Epidermal melanocyte (primary cell): ENCODE results near the gene KPNB1.

Experiments used
- DNase-seq: peaks from one replicate; pipeline ENCODE4 v3.0.0; 2011; ENCODE audit warnings: low spot score; ENCODE audit not compliant: insufficient read length

KPNB1 gene

GRCh38 chr17:47636273-47637030, 13.3 kb upstream of the KPNB1 start:
- DNase-seq: no peak

- DNase-seq: no peak
Observed at GRCh38 chr17:47638903-47639302, 10.8 kb upstream of the KPNB1 start.

GRCh38 chr17:47640076-47640475, 9.6 kb upstream of the KPNB1 start:
- DNase-seq: no peak

- DNase-seq: no peak
Observed at GRCh38 chr17:47641202-47641601, 8.5 kb upstream of the KPNB1 start.

- DNase-seq: no peak
Observed at GRCh38 chr17:47643116-47643515, 6.6 kb upstream of the KPNB1 start.

GRCh38 chr17:47644324-47644723, 5.4 kb upstream of the KPNB1 start:
- DNase-seq: no peak

GRCh38 chr17:47649972-47650524, 329 bp downstream of the KPNB1 start:
- DNase-seq: no peak

GRCh38 chr17:47650525-47651522, 1.1 kb downstream of the KPNB1 start:
- peak; percentile 75 for DNase-seq

- no peak for DNase-seq
Observed at GRCh38 chr17:47651704-47652103, 2.0 kb downstream of the KPNB1 start.

GRCh38 chr17:47652570-47652969, 2.9 kb downstream of the KPNB1 start:
- no peak for DNase-seq

- DNase-seq: no peak
Observed at GRCh38 chr17:47653442-47653841, 3.7 kb downstream of the KPNB1 start.

- no peak for DNase-seq
Observed at GRCh38 chr17:47654991-47655390, 5.3 kb downstream of the KPNB1 start.

- no peak for DNase-seq
Observed at GRCh38 chr17:47660064-47660492, 10.4 kb downstream of the KPNB1 start.

- DNase-seq: peak; percentile 38
Observed at GRCh38 chr17:47663912-47664623, 14.3 kb downstream of the KPNB1 start.

- no peak for DNase-seq
Observed at GRCh38 chr17:47664624-47664941, 14.9 kb downstream of the KPNB1 start.

- DNase-seq: no peak
Observed at GRCh38 chr17:47665655-47666054, 15.9 kb downstream of the KPNB1 start.

GRCh38 chr17:47669081-47669480, 19.4 kb downstream of the KPNB1 start:
- no peak for DNase-seq

- no peak for DNase-seq
Observed at GRCh38 chr17:47670064-47670463, 20.3 kb downstream of the KPNB1 start.

GRCh38 chr17:47674499-47674898, 24.8 kb downstream of the KPNB1 start:
- no peak for DNase-seq

GRCh38 chr17:47675380-47676198, 25.9 kb downstream of the KPNB1 start:
- no peak for DNase-seq

- DNase-seq: no peak
Observed at GRCh38 chr17:47676199-47676472, 26.4 kb downstream of the KPNB1 start.
